Breast epithelium (tissue), 3 donors: ENCODE results near the gene CABLES1.

Source experiments
- CTCF ChIP-seq, 3 donors: fragments of 450-650 bp; IDR thresholded peaks; one replicate each; pipeline ENCODE4 v1.5.1; 2016 to 2017; ENCODE audit warnings: antibody characterized with exemption in 3 of 3, mild to moderate bottlenecking in 3 of 3, moderate library complexity in 3 of 3
- POLR2A ChIP-seq: fragments of 450-650 bp; IDR thresholded peaks from one replicate; pipeline ENCODE4 v1.6.1; 2016; ENCODE audit warnings: antibody characterized with exemption, mild to moderate bottlenecking, moderate library complexity

GRCh38 chr18:23253630-23254029 is 118.3 kb downstream of the CABLES1 start:
- TF ChIP-seq CTCF (IDR thresholded peaks at IDR 0.05) (no peak), POLR2A (no peak)
